Thyroid gland (tissue), 4 donors: Measurements from ENCODE around the gene CXCL11.

ENCODE experiments used
- CTCF ChIP-seq, 6 experiments: fragments of 200-600 bp in 3 of 6; fragments of 450-650 bp in 3 of 6; sonication (generic) in 3 of 6; IDR thresholded peaks; one replicate each; pipeline ENCODE4 v1.5.1; 2016 to 2019; ENCODE audit warnings: antibody characterized with exemption in 6 of 6, mild to moderate bottlenecking in 2 of 6, inconsistent platforms in 1 of 6, moderate library complexity in 1 of 6
- POLR2A ChIP-seq, 2 donors: fragments of 450-650 bp; IDR thresholded peaks; one replicate each; pipeline ENCODE4 v1.6.1; 2017; ENCODE audit warnings: antibody characterized with exemption in 2 of 2, mild to moderate bottlenecking in 2 of 2, moderate library complexity in 1 of 2

GRCh38 chr4:76058302-76058701, 22.4 kb upstream of the CXCL11 start:
- TF ChIP-seq CTCF (IDR thresholded peaks at IDR 0.05) (no peak), POLR2A (IDR thresholded peaks at IDR 0.05) (no peak)
